Measurements from ENCODE around the gene ATF2. TPM values are rescaled to one million over a fixed set of nuclear protein-coding genes. Genes with fewer than 3 reads are reported as not detected.

The ATF2 gene
- total and polyA plus RNA-seq, 9 of the 15 experiments (the other 6 are each of a cell fraction or from before 2014, with no cell fraction given) = 24.2 to 111 (median 45.9) TPM

- TF ChIP-seq, protein P1, sequence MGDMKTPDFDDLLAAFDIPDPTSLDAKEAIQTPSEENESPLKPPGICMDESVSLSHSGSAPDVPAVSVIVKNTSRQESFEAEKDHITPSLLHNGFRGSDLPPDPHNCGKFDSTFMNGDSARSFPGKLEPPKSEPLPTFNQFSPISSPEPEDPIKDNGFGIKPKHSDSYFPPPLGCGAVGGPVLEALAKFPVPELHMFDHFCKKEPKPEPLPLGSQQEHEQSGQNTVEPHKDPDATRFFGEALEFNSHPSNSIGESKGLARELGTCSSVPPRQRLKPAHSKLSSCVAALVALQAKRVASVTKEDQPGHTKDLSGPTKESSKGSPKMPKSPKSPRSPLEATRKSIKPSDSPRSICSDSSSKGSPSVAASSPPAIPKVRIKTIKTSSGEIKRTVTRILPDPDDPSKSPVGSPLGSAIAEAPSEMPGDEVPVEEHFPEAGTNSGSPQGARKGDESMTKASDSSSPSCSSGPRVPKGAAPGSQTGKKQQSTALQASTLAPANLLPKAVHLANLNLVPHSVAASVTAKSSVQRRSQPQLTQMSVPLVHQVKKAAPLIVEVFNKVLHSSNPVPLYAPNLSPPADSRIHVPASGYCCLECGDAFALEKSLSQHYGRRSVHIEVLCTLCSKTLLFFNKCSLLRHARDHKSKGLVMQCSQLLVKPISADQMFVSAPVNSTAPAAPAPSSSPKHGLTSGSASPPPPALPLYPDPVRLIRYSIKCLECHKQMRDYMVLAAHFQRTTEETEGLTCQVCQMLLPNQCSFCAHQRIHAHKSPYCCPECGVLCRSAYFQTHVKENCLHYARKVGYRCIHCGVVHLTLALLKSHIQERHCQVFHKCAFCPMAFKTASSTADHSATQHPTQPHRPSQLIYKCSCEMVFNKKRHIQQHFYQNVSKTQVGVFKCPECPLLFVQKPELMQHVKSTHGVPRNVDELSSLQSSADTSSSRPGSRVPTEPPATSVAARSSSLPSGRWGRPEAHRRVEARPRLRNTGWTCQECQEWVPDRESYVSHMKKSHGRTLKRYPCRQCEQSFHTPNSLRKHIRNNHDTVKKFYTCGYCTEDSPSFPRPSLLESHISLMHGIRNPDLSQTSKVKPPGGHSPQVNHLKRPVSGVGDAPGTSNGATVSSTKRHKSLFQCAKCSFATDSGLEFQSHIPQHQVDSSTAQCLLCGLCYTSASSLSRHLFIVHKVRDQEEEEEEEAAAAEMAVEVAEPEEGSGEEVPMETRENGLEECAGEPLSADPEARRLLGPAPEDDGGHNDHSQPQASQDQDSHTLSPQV (IDR thresholded peaks at IDR 0.05) = no peak; the same call in 1 of the 2 replicates
- TF ChIP-seq, protein P2, sequence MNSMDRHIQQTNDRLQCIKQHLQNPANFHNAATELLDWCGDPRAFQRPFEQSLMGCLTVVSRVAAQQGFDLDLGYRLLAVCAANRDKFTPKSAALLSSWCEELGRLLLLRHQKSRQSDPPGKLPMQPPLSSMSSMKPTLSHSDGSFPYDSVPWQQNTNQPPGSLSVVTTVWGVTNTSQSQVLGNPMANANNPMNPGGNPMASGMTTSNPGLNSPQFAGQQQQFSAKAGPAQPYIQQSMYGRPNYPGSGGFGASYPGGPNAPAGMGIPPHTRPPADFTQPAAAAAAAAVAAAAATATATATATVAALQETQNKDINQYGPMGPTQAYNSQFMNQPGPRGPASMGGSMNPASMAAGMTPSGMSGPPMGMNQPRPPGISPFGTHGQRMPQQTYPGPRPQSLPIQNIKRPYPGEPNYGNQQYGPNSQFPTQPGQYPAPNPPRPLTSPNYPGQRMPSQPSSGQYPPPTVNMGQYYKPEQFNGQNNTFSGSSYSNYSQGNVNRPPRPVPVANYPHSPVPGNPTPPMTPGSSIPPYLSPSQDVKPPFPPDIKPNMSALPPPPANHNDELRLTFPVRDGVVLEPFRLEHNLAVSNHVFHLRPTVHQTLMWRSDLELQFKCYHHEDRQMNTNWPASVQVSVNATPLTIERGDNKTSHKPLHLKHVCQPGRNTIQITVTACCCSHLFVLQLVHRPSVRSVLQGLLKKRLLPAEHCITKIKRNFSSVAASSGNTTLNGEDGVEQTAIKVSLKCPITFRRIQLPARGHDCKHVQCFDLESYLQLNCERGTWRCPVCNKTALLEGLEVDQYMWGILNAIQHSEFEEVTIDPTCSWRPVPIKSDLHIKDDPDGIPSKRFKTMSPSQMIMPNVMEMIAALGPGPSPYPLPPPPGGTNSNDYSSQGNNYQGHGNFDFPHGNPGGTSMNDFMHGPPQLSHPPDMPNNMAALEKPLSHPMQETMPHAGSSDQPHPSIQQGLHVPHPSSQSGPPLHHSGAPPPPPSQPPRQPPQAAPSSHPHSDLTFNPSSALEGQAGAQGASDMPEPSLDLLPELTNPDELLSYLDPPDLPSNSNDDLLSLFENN (IDR thresholded peaks at IDR 0.05; ENCODE audit: low read depth in 2 of 2, low read length in 2 of 2) = peak in 1 of 2 experiments; percentile 71; a peak in 1 of 4 replicates
- TF ChIP-seq, protein P3, sequence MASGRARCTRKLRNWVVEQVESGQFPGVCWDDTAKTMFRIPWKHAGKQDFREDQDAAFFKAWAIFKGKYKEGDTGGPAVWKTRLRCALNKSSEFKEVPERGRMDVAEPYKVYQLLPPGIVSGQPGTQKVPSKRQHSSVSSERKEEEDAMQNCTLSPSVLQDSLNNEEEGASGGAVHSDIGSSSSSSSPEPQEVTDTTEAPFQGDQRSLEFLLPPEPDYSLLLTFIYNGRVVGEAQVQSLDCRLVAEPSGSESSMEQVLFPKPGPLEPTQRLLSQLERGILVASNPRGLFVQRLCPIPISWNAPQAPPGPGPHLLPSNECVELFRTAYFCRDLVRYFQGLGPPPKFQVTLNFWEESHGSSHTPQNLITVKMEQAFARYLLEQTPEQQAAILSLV (tag; IDR thresholded peaks at IDR 0.05) = peak; percentile 9; the same call in 1 of the 2 replicates
- TF ChIP-seq, protein P4, sequence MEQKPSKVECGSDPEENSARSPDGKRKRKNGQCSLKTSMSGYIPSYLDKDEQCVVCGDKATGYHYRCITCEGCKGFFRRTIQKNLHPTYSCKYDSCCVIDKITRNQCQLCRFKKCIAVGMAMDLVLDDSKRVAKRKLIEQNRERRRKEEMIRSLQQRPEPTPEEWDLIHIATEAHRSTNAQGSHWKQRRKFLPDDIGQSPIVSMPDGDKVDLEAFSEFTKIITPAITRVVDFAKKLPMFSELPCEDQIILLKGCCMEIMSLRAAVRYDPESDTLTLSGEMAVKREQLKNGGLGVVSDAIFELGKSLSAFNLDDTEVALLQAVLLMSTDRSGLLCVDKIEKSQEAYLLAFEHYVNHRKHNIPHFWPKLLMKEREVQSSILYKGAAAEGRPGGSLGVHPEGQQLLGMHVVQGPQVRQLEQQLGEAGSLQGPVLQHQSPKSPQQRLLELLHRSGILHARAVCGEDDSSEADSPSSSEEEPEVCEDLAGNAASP (IDR thresholded peaks at IDR 0.05) = peak; percentile 78; the same call in 1 of the 2 replicates
- TF ChIP-seq BCL6 (CRISPR knock-in tag; IDR thresholded peaks at IDR 0.05) (no peak), ZZZ3 (IDR thresholded peaks at IDR 0.05) (peak; percentile 89), SRSF7 (optimal IDR thresholded peaks at IDR 0.05; ENCODE audit: low read depth, low read length) (no peak), USF2 (CRISPR knock-in tag; IDR thresholded peaks at IDR 0.05) (no peak), RUNX1 (IDR thresholded peaks at IDR 0.05; ENCODE audit: low read depth) (no peak), RBFOX2 (IDR thresholded peaks at IDR 0.05; ENCODE audit: low read depth, low read length) (peak; percentile 97), ZNF263 (CRISPR knock-in tag; IDR thresholded peaks at IDR 0.05; ENCODE audit: borderline replicate concordance) (peak; percentile 70), EZH2 (IDR thresholded peaks at IDR 0.05; ENCODE audit: borderline replicate concordance, low read depth, low read length) (no peak), ETS2 (tag; IDR thresholded peaks at IDR 0.05; ENCODE audit: borderline replicate concordance, poor library complexity, severe bottlenecking) (no peak), TAF9B (IDR thresholded peaks at IDR 0.05; ENCODE audit: partially characterized antibody) (peak; percentile 93), CCNT2 (IDR thresholded peaks at IDR 0.05; ENCODE audit: borderline replicate concordance, extremely low read depth, insufficient read length, low read depth, low read length) (no peak)
These were observed 13.3 kb upstream of the ATF2 start, which contains the start of gene ATP5MC3 (continued) for GRCh38 chr2:175181104-175181876.
